Stimulated activated naive CD8-positive, alpha-beta T cell treated with anti-CD3 and anti-CD28 coated beads, Interleukin-15, Interleukin-2, amounts not matched to agents 100 ng/mL and 50 ng/mL, for 24 hours (primary cell): ENCODE results near the gene PLCD1.

Experiments used
- H3K27ac Mint-ChIP-seq: one replicate; pipeline ENCODE4 v1.8.0; 2021; ENCODE audit warnings: mild to moderate bottlenecking, mixed read lengths
- H3K27me3 Mint-ChIP-seq: one replicate; pipeline ENCODE4 v1.8.0; 2021; ENCODE audit warnings: mixed read lengths
- H3K36me3 Mint-ChIP-seq: one replicate; pipeline ENCODE4 v1.8.0; 2021; ENCODE audit warnings: low read depth, mixed read lengths
- H3K4me1 Mint-ChIP-seq: one replicate; pipeline ENCODE4 v1.8.0; 2021; ENCODE audit warnings: low read depth, mixed read lengths
- H3K4me3 Mint-ChIP-seq: one replicate; pipeline ENCODE4 v1.8.0; 2021; ENCODE audit warnings: mild to moderate bottlenecking, mixed read lengths
- H3K9me3 Mint-ChIP-seq: one replicate; pipeline ENCODE4 v1.8.0; 2021; ENCODE audit warnings: mixed read lengths

The PLCD1 gene

DNA sequence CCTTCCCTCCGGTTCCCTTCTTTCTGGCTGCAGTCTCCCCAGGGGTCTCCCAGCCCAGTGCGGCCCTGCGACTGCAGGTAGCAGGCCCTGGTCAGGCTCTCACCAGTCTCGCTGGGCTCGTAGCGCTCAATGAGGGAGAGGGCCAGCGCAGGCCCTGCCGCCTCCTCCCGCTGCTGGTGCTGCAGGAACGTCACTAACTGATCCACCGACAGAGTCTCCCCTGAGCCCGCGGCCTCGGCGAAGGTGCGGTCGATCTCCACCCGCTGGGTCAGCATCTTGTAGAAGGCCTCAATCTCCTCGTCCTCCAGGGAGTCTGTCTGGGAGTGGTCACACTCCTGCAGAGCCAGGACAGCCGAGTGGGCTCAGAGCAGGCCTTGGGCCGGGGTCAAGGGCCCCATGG lies 18.3 kb downstream of the PLCD1 start:
- H3K27ac Mint-ChIP-seq: no peak overlapping the region
- no peaks in the 10 kb centered on the region for H3K27me3 Mint-ChIP-seq
- no peak overlapping the region for H3K4me3 Mint-ChIP-seq
- no peaks in the 10 kb centered on the region for H3K9me3 Mint-ChIP-seq
- H3K36me3 Mint-ChIP-seq: peaks cover 15% of the 10 kb centered on the region
- no peaks in the 10 kb centered on the region for H3K4me1 Mint-ChIP-seq

DNA sequence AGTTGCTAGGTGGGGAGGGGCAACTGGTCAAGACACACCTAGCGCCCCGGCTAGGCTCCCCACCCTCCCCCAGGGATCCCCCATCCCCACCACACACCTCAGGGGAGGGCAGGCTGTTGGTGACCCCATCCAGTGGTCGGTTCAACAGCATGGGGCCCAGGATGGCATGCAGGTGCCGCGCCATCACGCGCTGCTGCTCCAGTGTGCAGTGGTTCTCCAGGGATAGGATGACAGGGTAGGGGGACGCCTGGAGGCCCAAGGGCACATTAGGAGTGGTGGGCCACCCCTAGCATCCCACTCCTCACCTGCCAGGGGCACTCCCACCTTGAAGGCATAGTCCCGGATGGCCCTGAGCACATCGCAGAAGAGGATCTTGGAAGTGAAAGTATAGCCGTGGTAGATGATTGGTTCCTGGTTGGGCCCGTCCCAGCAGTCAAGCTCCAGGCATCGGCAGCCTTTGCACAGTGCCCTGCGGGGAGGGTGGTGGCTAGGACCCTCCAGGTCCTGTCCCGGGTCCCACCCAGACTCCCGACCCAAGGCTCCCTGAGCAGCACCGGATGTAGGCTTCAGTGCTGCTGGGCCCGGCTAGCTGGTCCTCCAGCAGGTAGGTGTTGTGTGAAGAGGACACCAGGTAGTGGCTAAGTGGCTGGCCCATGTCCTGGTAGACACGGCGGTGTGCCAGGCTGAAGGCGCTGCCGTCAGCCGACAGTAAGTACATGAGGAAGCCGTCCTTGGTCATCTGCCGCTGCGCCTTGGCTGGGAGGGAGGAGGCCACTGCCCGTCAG lies 19.4 kb downstream of the PLCD1 start:
- Mint-ChIP-seq H3K4me3 (no peak overlapping the region), H3K9me3 (no peaks in the 10 kb centered on the region), H3K36me3 (peaks cover 11% of the 10 kb centered on the region), H3K4me1 (no peaks in the 10 kb centered on the region), H3K27me3 (no peaks in the 10 kb centered on the region), H3K27ac (no peak overlapping the region)

DNA sequence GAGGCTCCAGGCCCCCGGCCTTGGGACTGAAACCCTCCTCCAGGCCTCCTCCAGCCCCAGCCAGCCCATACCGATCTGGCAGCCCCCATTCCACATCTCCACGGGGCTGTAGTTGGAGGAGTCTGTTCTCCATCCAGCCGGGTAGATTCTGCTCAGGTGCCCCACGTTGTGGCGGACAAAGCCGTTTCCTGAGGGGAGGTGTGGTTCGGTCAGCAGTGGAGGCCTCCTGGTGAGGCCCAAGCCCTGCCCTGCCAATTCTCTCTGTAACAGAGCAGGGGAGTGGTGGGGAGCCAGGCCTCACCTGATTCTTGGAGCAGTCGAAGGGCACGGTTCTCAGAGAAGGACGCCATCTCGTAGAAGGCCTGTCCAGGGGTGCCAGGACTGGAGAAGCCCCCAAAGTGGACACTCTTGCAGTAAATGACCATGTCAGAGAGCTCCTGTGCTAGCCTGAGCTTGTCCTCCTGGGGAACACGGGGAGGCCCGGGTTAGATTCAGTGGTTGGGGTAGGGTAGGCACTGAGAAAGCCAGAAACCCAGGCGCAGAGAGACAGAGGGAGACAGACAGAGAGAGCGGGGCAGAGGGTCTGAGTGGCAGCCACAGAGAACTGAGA lies 20.4 kb downstream of the PLCD1 start:
- no peak overlapping the region for H3K27ac Mint-ChIP-seq
- peaks cover 10% of the 10 kb centered on the region for H3K36me3 Mint-ChIP-seq

DNA sequence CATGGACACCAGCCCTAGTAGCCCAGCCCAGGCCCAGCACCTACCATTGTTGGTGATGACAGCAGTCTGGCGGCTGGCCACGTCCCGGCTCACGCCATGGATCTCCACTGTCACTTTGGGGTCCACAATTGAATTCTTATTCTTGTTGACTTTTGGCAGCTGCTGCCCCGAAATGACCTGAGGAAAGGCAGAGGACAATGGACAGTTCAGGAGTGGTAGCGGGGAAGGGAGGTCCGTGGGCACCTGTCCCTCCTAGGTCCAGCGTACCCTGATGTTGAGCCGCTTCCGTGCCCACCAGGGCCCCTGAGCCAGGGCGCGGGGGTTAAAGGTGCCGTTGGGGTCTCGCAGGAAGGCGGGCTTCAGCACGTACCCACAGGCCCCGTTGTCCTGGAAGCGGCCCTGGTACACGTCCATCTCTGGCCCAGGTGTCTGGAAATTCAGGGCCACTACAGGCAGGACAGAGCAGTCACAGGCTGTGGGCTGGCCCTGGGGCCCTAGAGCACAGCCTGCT lies 21.2 kb downstream of the PLCD1 start:
- Mint-ChIP-seq H3K27me3 (no peaks in the 10 kb centered on the region), H3K4me3 (no peak overlapping the region), H3K27ac (no peak overlapping the region), H3K36me3 (peaks cover 8% of the 10 kb centered on the region), H3K9me3 (no peaks in the 10 kb centered on the region), H3K4me1 (peaks cover 7% of the 10 kb centered on the region)

More for the DNA sequence above, 20.4 kb downstream of the PLCD1 start:
- Mint-ChIP-seq H3K4me3 (no peak overlapping the region), H3K9me3 (no peaks in the 10 kb centered on the region), H3K27me3 (no peaks in the 10 kb centered on the region), H3K4me1 (peaks cover 7% of the 10 kb centered on the region)

DNA sequence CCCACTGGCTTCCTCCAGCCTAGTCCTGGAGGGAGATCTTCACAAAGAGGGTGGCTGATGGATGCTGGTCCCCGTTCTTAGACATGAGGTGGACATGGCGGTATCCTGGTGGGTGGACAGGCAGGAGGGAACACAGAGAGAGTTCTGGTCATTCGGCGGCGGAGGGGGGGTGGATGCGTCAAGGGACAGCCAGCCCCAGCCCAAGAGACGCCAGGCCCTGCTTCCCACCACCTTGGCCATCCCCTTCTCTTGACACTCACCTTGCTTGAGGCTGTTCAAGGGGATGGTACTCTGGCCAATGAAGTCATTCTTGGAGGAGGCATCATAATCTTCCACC lies 21.7 kb downstream of the PLCD1 start:
- Mint-ChIP-seq H3K36me3 (peaks cover 8% of the 10 kb centered on the region), H3K27ac (no peak overlapping the region), H3K27me3 (no peaks in the 10 kb centered on the region), H3K9me3 (no peaks in the 10 kb centered on the region), H3K4me3 (no peak overlapping the region), H3K4me1 (peaks cover 7% of the 10 kb centered on the region)

GRCh38 chr3:38006445-38006995 lies 22.9 kb downstream of the PLCD1 start:
- Mint-ChIP-seq H3K9me3 (no peaks in the 10 kb centered on the region), H3K4me3 (no peak overlapping the region), H3K27me3 (no peaks in the 10 kb centered on the region), H3K4me1 (peaks cover 7% of the 10 kb centered on the region), H3K27ac (no peak overlapping the region), H3K36me3 (peaks cover 8% of the 10 kb centered on the region)

DNA sequence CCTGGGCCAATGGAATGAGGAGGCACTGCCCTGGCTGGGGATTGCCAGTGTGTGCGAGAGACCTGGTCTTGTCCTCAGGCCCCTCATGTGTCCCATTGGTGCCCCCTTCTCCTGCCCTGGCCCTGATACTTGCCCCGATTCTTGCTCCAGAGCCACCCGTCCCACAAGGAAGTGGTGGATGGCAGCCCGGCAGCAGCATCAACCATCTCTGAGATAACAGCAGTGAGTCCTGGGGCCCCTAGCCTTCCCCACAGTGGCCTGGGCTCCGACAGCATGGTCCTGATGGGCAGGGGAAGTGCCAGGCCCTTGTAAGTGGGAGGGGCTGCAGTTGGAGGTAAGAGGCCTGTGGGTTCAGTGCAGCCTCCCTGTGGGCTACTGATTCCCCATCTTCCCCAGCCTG lies 23.4 kb downstream of the PLCD1 start:
- H3K9me3 Mint-ChIP-seq: no peaks in the 10 kb centered on the region
- H3K36me3 Mint-ChIP-seq: peaks cover 8% of the 10 kb centered on the region
- H3K4me3 Mint-ChIP-seq: no peak overlapping the region
- peaks cover 7% of the 10 kb centered on the region for H3K4me1 Mint-ChIP-seq
- H3K27me3 Mint-ChIP-seq: no peaks in the 10 kb centered on the region
- H3K27ac Mint-ChIP-seq: no peak overlapping the region

GRCh38 chr3:38005076-38006020 lies 24.1 kb downstream of the PLCD1 start:
- Mint-ChIP-seq H3K9me3 (no peaks in the 10 kb centered on the region), H3K36me3 (peaks cover 8% of the 10 kb centered on the region), H3K27me3 (no peaks in the 10 kb centered on the region)

DNA sequence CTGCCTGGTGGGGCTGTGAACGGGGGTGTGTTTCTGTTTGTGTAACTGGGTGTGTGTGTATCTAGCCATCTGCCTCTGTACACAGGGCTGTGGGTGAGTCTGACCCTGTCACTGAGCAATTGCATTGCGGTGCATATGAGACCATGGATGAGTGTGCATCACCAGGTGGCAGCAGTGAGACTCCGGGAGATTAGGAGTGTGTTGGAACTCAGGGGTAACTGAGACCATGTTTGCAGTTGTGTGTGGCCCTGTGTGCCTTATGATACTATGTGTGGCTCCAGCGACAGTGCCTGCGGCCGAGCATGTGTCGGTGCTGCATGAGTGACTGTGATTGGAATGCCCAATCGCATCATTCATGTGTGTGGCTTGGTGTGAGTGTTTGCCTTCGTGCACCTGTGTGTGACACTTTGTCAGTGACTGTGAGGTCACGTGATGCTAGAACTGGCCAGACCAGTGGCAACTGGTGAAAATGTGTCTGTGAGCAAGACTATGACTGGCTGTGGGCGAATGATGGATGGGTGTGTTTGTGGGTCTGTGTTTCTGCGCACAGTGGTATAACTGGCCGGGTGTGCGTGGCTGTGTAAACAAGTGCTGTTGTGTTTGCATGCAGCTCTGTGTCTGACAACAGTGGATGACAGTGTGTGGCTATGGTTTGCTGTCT lies 24.9 kb downstream of the PLCD1 start:
- H3K36me3 Mint-ChIP-seq: peaks cover 12% of the 10 kb centered on the region
- no peak overlapping the region for H3K27ac Mint-ChIP-seq
- H3K4me3 Mint-ChIP-seq: no peak overlapping the region
- H3K9me3 Mint-ChIP-seq: no peaks in the 10 kb centered on the region
- H3K4me1 Mint-ChIP-seq: peaks cover 9% of the 10 kb centered on the region
- H3K27me3 Mint-ChIP-seq: no peaks in the 10 kb centered on the region

More at GRCh38 chr3:38005076-38006020, 24.1 kb downstream of the PLCD1 start:
- Mint-ChIP-seq H3K27ac (no peak overlapping the region), H3K4me1 (peaks cover 7% of the 10 kb centered on the region), H3K4me3 (no peak overlapping the region)

DNA sequence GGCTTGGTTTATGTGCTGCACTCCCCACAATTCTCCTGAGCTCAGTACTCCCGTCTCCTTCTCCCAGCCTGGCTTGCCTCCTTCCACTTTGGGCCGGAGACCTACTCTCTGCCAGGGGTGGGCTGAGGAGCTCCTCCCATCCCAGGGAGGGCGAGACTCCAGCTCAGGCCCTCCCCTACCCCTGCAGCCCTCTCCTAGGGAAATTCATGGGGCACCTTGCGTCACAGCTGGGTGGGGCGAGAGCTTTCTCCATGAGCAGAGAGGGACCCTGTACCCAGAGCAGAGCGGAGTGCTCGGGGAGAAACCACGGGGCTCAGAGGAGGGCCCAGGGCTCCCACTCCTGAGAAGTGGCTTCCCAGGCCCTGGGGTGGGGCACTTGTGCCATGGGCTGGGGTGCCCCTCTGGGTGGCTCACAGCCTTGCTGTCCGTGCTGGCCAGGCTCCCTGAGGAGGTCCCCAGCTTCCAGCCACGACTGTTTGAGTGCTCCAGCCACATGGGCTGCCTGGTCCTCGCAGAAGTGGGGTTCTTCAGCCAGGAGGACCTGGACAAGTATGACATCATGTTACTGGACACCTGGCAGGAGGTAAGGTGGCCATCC lies 25.5 kb downstream of the PLCD1 start:
- Mint-ChIP-seq H3K4me1 (peaks cover 14% of the 10 kb centered on the region), H3K27ac (no peak overlapping the region), H3K4me3 (no peak overlapping the region), H3K27me3 (no peaks in the 10 kb centered on the region), H3K36me3 (peaks cover 15% of the 10 kb centered on the region), H3K9me3 (no peaks in the 10 kb centered on the region)

GRCh38 chr3:38003371-38003816 lies 26.0 kb downstream of the PLCD1 start:
- no peaks in the 10 kb centered on the region for H3K9me3 Mint-ChIP-seq
- H3K27ac Mint-ChIP-seq: no peak overlapping the region
- H3K4me3 Mint-ChIP-seq: no peak overlapping the region
- peaks cover 15% of the 10 kb centered on the region for H3K36me3 Mint-ChIP-seq
- peaks cover 19% of the 10 kb centered on the region for H3K4me1 Mint-ChIP-seq
- H3K27me3 Mint-ChIP-seq: no peaks in the 10 kb centered on the region

DNA sequence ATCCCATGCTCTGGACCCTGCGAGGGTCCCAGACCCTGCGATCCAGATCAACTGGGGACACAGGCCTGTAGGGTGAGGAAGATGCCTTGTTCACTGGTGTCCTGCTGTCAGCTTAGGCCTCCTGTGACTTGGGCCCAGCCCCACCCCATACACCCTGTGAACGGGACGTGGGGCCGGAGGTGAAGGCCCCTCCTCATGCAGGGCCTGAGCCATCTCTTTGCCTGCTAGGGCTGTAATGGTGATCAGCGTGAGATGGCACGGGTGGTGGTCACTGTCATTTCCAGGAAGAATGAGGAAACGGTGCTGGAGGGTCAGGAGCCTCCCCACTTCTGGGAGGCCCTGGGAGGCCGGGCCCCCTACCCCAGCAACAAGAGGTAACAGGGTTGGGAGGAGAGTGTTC lies 26.5 kb downstream of the PLCD1 start:
- peaks cover 15% of the 10 kb centered on the region for H3K36me3 Mint-ChIP-seq

GRCh38 chr3:38002291-38002876 lies 27.1 kb downstream of the PLCD1 start:
- H3K36me3 Mint-ChIP-seq: peaks cover 15% of the 10 kb centered on the region
- no peaks in the 10 kb centered on the region for H3K27me3 Mint-ChIP-seq
- H3K9me3 Mint-ChIP-seq: no peaks in the 10 kb centered on the region
- H3K4me1 Mint-ChIP-seq: peaks cover 26% of the 10 kb centered on the region
- H3K4me3 Mint-ChIP-seq: no peak overlapping the region
- H3K27ac Mint-ChIP-seq: no peak overlapping the region

More for the DNA sequence above, 26.5 kb downstream of the PLCD1 start:
- Mint-ChIP-seq H3K27me3 (no peaks in the 10 kb centered on the region), H3K4me1 (peaks cover 24% of the 10 kb centered on the region), H3K27ac (no peak overlapping the region), H3K4me3 (no peak overlapping the region), H3K9me3 (no peaks in the 10 kb centered on the region)
